Amygdala (tissue), 56 donors: ENCODE data around the gene C4BPA.

Experiments
- DNase-seq, 56 donors: peaks; one replicate each; lab custom pipeline; 2025; lab: John Stamatoyannopoulos, UW

C4BPA gene

GRCh38 chr1:207173396-207173795, 69.4 kb downstream of the C4BPA start:
- no peak for DNase-seq

- DNase-seq = no peak
Observed at GRCh38 chr1:207174913-207175312, 70.9 kb downstream of the C4BPA start.

GRCh38 chr1:207179036-207179435, 75.0 kb downstream of the C4BPA start:
- no peak for DNase-seq

GRCh38 chr1:207181847-207182246, 77.8 kb downstream of the C4BPA start:
- no peak for DNase-seq

- DNase-seq = no peak
Observed at GRCh38 chr1:207186503-207186902, 82.5 kb downstream of the C4BPA start.

- DNase-seq = no peak
Observed at GRCh38 chr1:207188901-207189300, 84.9 kb downstream of the C4BPA start.

- no peak for DNase-seq
Observed at GRCh38 chr1:207191061-207191460, 87.0 kb downstream of the C4BPA start.

- DNase-seq = no peak
Observed at GRCh38 chr1:207191776-207192175, 87.7 kb downstream of the C4BPA start.

GRCh38 chr1:207194197-207194596, 90.2 kb downstream of the C4BPA start:
- no peak for DNase-seq
